GM12801 (cell line): ENCODE data around the gene PRUNE2.

Source experiments
- CTCF ChIP-seq: IDR thresholded peaks from one replicate; pipeline ENCODE4 v1.5.1; 2011; ENCODE audit warnings: control low read depth; ENCODE audit not compliant: insufficient read length; ENCODE audit errors: extremely low read depth

PRUNE2 gene

GRCh38 chr9:76581731-76582130 lies 324.2 kb downstream of the PRUNE2 start:
- TF ChIP-seq CTCF: no peak

- no peak for TF ChIP-seq CTCF
These were observed 325.1 kb downstream of the PRUNE2 start for GRCh38 chr9:76580820-76581219.

GRCh38 chr9:76580188-76580587 lies 325.7 kb downstream of the PRUNE2 start:
- no peak for TF ChIP-seq CTCF

- TF ChIP-seq CTCF: no peak
These were observed 329.6 kb downstream of the PRUNE2 start for GRCh38 chr9:76576344-76576743.

- no peak for TF ChIP-seq CTCF
These were observed 330.2 kb downstream of the PRUNE2 start for GRCh38 chr9:76575761-76576160.

- no peak for TF ChIP-seq CTCF
These were observed 331.8 kb downstream of the PRUNE2 start for GRCh38 chr9:76573905-76574760.

- no peak for TF ChIP-seq CTCF
These were observed 332.5 kb downstream of the PRUNE2 start for GRCh38 chr9:76573408-76573807.
